ENCODE measurements around the gene TTLL3. TPM values are rescaled to one million over a fixed set of nuclear protein-coding genes. Genes with fewer than 3 reads are reported as not detected.
"Not testable (repeated sequence)": the region's sequence is repeated elsewhere in the genome, so short reads cannot be mapped to it uniquely, and the experiment has no call there.

TTLL3 gene
- total and polyA plus RNA-seq, 2 of the 4 experiments (the other 2 are of a cell fraction), result 6.8 to 43.4 TPM

GRCh38 chr3:9771007-9771406, 39.1 kb upstream of the TTLL3 start:
- H3K18ac ChIP-seq (ENCODE audit: low read depth, low read length); CTCF ChIA-PET: not testable (repeated sequence)

More at GRCh38 chr3:9771007-9771406, 39.1 kb upstream of the TTLL3 start:
- H3K36me3 ChIP-seq (ENCODE audit: control insufficient read depth, insufficient read depth, low read length); H2BK5ac ChIP-seq (ENCODE audit: low read depth, low read length, poor library complexity, severe bottlenecking); H2BK20ac ChIP-seq (ENCODE audit: low read depth, low read length); DNase-seq; H3K4me2 ChIP-seq (ENCODE audit: low read depth, low read length); H3K27ac ChIP-seq (ENCODE audit: insufficient read depth, low read length); H4K5ac ChIP-seq (ENCODE audit: low read depth, low read length); ATAC-seq (ENCODE audit: low read depth); H3K56ac ChIP-seq (ENCODE audit: extremely low read depth, insufficient read depth, low read length); BruUV-seq (replicated peaks); H4K8ac ChIP-seq (ENCODE audit: low read depth in 2 of 2, low read length in 2 of 2); H4K20me1 ChIP-seq (ENCODE audit: insufficient read depth, low read length); H3K9ac ChIP-seq (ENCODE audit: low read depth, low read length); in situ Hi-C loops (cut with MboI; ENCODE audit: low sequenced_read_pairs); H3K14ac ChIP-seq (replicated peaks; ENCODE audit: low read depth, low read length); H3K23ac ChIP-seq (ENCODE audit: low read depth, low read length); intact Hi-C loops (cut with micrococcal nuclease); H3K4me3 ChIP-seq (ENCODE audit: insufficient read depth, low read depth, low read length); H3K27me3 ChIP-seq (ENCODE audit: control insufficient read depth, insufficient read depth, low read length); H2BK15ac ChIP-seq (ENCODE audit: low read depth, low read length); H2AK5ac ChIP-seq (ENCODE audit: low read depth, low read length); H3K9me3 ChIP-seq (ENCODE audit: control insufficient read depth, insufficient read depth, low read length); H2BK120ac ChIP-seq (ENCODE audit: low read depth, low read length); dilution Hi-C loops (cut with HindIII; ENCODE audit: low sequenced_read_pairs, unreplicated experiment); H3K4ac ChIP-seq (ENCODE audit: low read depth, low read length); H2AFZ ChIP-seq (replicated peaks; ENCODE audit: low read length, poor library complexity); POLR2A ChIA-PET (ENCODE audit: unreplicated experiment); H4K91ac ChIP-seq (ENCODE audit: insufficient read depth, low read depth, low read length); H2AK9ac ChIP-seq (replicated peaks; ENCODE audit: low read depth, low read length, poor library complexity): not testable (repeated sequence)
- Histone ChIP-seq H3K79me1 (ENCODE audit: low read depth in 1 of 2, low read length in 2 of 2) (peaks cover 16 to 37% of the 10 kb centered on the region in 2 experiments; a peak in 3 of 4 replicates), H3K4me1 (ENCODE audit: control insufficient read depth, insufficient read depth, low read length) (peaks cover 27% of the 10 kb centered on the region), H3K9me1 (ENCODE audit: insufficient read depth, low read length) (peaks cover 20% of the 10 kb centered on the region)
- no CpG with 5 or more reads among the region's 2 CpGs for WGBS, 2 experiments (ENCODE audit: extremely low coverage in 2 of 2, insufficient read length in 1 of 2)
